NCI-H2107 treated with DMSO at 0.1 percent for 48 hours (cell line): Measurements from ENCODE around the gene IL10.
"Not testable (repeated sequence)": the region's sequence is repeated elsewhere in the genome, so short reads cannot be mapped to it uniquely, and the experiment has no call there.

ENCODE experiments used
- DNase-seq: peaks from one replicate; lab custom pipeline; 2025; ENCODE audit not compliant: unreplicated experiment; lab: John Stamatoyannopoulos, UW

IL10 gene

GRCh38 chr1:206794294-206794908 lies 22.1 kb upstream of the IL10 start:
- DNase-seq: no peak

GRCh38 chr1:206793620-206794019 lies 21.3 kb upstream of the IL10 start:
- no peak for DNase-seq

- no peak for DNase-seq
These were observed 20.8 kb upstream of the IL10 start for GRCh38 chr1:206792939-206793607.

DNA sequence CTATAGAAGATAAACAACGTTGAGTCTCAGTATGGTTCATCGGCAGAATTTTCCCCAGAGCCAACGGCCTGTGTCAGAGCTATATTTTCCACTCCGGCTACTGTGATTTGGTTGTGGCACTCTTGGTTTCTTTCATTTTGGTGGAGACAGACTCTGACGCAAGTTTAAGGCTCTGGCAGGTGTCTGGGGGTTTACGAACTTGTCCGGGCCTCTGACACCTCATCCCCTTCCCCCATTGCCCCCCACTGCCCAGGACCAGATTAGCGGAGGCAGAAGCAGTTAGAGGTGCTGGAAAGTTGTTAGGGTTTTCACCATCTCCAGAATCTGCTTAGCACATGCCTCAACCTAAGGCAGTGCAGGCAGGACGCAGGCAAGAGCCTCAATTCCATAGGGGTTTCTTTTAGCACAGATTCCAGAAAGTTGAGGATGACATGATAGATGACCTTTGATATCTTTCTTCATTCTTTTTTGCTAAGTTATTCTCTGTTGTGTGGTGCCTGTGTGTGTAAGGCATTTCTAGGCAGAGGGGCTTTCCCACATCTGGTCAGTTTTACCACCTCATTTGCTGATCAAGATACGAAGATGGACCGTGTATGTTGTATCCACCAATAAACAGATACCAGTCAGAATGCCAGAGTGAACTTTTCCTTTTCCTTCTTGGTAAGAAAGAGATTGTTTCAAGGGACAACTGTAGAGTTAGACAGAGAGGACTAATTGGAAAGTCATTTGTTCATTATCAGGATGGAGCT lies 18.4 kb upstream of the IL10 start:
- no peak for DNase-seq

- no peak for DNase-seq
These were observed 16.3 kb upstream of the IL10 start for GRCh38 chr1:206788487-206789050.

DNA sequence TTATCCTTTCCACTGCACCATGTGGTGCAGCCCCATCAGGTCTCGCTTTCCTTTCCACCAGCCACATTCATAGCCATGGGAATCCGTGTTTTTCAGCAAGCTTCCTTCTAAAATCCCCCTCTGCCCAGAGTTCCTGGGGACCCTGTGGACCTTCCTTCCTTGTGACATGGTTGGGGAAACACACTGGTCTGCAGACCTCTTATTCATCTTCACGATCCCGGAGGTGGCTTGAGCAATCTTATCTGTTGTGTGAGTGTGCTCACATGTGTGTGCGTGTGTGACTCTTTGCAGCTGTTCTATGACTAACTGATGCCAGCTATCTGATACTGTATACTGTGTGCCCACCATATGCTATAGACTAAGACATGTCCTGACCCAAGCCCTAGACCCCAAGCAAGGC lies 15.6 kb upstream of the IL10 start:
- no peak for DNase-seq

GRCh38 chr1:206786212-206786886 lies 14.1 kb upstream of the IL10 start:
- no peak for DNase-seq

- no peak for DNase-seq
These were observed 13.0 kb upstream of the IL10 start for GRCh38 chr1:206785182-206785765.

DNA sequence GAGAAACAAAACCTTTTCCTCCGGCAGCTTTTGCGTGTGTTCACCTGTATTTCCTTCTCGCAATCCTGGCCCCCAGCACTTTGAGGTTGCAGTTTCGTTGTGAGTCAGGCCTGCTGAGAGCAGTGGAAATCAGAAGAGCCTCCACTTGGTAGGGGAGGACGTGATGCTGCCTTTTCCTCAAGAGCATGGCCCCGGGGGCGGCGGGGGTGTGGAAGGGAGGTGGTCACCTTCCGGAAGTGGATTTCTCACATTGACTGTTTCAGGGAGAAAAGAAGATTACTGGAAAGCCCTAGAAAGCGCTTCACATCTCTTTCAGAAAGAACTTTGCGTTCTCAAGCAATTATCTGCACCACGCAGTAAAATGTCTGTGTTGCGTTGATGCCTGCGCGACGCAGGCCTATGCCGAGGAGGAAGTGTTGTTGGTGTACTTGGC lies 12.2 kb upstream of the IL10 start:
- no peak for DNase-seq

GRCh38 chr1:206783506-206783905 lies 11.2 kb upstream of the IL10 start:
- DNase-seq: no peak

DNA sequence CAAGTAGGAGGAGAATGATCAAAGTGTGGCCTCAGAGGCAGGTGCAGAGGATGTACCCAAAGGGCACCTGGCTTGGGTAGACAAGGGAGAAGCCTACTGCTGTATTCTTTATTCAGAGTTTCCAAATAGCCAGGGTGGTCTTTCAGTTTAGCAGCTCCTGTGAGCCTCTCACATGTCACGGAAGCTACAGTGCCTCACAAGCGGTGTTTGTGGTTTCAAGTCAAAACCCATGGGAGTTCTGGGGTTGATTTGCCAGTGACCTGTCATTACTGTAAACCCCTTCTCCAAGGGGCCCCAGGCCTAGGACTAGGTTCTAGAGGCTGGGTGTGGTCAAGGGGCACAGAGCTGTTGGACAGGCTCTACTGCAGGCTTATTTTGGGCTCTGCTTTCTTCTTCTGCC lies 10.2 kb upstream of the IL10 start:
- DNase-seq: no peak

- no peak for DNase-seq
These were observed 7.3 kb upstream of the IL10 start for GRCh38 chr1:206779638-206780037.

DNA sequence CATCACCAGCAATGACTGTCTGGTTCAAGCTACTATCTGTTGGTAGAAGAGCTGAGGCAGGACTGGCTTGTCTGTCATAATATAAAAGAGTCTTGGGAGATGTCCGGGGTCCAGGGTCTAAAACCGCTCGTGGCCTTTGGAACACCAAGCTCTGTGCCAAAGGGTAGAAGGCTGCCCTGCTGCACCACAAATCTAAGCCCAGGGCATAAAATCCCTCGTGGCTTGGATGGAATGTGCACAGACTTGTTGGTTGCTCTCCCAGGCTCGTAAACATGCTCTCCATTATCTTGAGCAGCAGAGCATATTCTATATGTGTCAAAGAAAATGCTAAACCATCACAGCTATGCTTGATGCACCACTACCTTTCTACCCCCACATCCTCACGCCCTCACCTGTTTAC lies 6.6 kb upstream of the IL10 start:
- DNase-seq: not testable (repeated sequence)

- no peak for DNase-seq
These were observed 5.7 kb upstream of the IL10 start for GRCh38 chr1:206778031-206778430.

GRCh38 chr1:206776229-206776628 lies 3.9 kb upstream of the IL10 start:
- DNase-seq: no peak

DNA sequence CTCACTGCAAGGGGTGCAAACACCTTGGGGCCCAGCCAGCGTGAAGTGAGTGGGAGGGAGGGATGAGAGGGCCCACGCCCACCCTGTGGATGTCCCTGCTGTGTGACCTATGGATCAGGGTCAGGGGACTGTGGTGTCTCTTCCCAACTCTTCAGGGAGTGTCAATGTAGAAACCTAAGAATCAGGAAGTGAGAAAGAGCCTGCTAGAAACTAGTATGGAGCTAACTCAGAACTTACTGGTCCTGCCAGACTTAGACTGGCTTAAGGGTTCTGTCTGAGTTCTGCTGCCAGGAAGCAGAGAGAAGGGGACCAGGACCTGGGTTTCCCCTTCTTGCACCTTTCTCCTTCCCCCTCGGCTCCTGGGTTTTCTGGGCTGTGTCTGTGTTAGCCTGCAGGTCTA lies 1.8 kb upstream of the IL10 start:
- no peak for DNase-seq

- DNase-seq: no peak
These were observed 979 bp downstream of the IL10 start for GRCh38 chr1:206771338-206771692.

DNA sequence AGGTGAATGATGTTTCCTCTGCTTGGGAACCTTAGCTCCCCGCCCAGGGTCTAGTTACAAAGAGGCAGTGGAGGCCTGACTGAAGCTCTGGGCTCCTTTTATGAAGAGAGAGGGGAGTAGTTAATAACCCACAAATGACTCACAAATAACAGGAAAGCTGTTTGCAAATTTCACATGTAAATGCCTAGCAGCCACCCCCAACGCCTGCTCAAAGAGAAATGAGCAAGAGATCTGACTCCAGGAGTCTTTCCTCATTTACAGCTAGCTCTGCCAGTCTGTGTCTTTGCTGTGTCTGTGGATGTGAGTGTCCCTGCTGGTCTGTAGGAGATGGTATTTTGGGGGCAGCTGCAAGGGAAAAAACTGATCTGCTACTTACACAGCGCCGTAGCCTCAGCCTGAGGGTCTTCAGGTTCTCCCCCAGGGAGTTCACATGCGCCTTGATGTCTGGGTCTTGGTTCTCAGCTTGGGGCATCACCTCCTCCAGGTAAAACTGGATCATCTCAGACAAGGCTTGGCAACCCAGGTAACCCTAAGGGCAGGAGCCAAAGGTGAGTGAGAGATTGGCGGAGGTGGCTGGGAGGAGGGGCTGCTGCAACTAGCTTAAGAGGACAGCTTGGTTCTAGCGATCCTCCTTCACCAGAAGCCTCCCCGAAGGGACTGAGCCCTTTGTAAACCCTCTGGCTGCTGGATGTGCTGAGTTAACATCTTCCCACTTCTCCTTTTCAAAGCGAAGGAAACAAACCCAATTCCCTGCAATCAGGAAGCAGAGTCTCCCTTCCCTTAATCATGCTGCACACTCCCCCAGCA lies 1.6 kb downstream of the IL10 start, which contains the start of gene IL19:
Gene IL19 (plus strand): TSS at position 243 of the 807 bp plus-strand sequence. CDS start 65,890 bp downstream, outside the sequence.
- no peak for DNase-seq

DNA sequence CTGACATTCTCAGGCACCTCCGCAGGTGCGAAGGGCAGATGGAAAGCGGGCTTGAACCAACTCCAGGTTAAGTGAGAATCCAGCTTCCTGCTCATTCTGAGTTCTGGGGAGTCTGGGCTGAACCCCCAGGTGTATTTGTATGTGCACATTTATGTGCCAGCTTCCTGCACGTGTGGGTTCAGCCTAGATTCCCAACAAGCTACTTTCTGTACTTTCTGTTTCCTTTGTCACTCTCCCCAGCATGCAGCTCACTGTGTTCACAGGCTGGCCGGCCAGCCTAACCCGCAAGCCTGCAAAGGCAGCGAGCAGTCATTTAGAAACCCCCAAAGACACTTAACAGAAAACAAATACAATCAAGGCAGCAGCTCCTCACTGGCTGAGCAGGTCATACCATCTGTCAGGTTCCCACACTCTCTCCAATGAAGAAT lies 3.0 kb downstream of the IL10 start:
- DNase-seq: no peak
